Measurements from ENCODE around the gene AMFR.

GRCh38 chr16:56362706-56363105, 62.6 kb downstream of the AMFR start:
- TF ChIP-seq CTCF (conservative IDR thresholded peaks at IDR 0.05 in 1 of 2, IDR thresholded peaks at IDR 0.05 in 1 of 2; ENCODE audit: extremely low read depth in 1 of 2, insufficient read depth in 1 of 2, low read depth in 1 of 2, low read length in 2 of 2) (no peak), EZH2 (IDR thresholded peaks at IDR 0.05; ENCODE audit: borderline replicate concordance, low read length) (no peak)
